Activated gamma-delta T cell treated with Interleukin-2 at 50 U/mL for 16 hours (primary cell): ENCODE measurements around the gene BZW1.
A peak's percentile ranks its signal among the peaks of the same experiment; 100 is the strongest.
"Not testable (repeated sequence)": the region's sequence is repeated elsewhere in the genome, so short reads cannot be mapped to it uniquely, and the experiment has no call there.

Experiments
- DNase-seq: peaks from one replicate; pipeline ENCODE4 v3.0.0-alpha.2; 2020

Gene BZW1

GRCh38 chr2:200794143-200794542 lies 17.6 kb upstream of the BZW1 start:
- no peak for DNase-seq

- DNase-seq, result no peak
Measured at GRCh38 chr2:200795028-200795440, 16.7 kb upstream of the BZW1 start.

- DNase-seq, result no peak
Measured at GRCh38 chr2:200796561-200796960, 15.1 kb upstream of the BZW1 start.

GRCh38 chr2:200797242-200797770 lies 14.4 kb upstream of the BZW1 start:
- DNase-seq, result no peak

- no peak for DNase-seq
Measured at GRCh38 chr2:200798514-200798913, 13.2 kb upstream of the BZW1 start.

GRCh38 chr2:200800458-200800857 lies 11.3 kb upstream of the BZW1 start:
- no peak for DNase-seq

GRCh38 chr2:200801431-200801830 lies 10.3 kb upstream of the BZW1 start:
- not testable (repeated sequence) for DNase-seq

GRCh38 chr2:200809506-200810251 lies 2.0 kb upstream of the BZW1 start:
- no peak for DNase-seq

GRCh38 chr2:200810252-200810997 lies 1.3 kb upstream of the BZW1 start:
- DNase-seq, result no peak

- no peak for DNase-seq
Measured at GRCh38 chr2:200810998-200811332, 745 bp upstream of the BZW1 start.

- peak; percentile 68 for DNase-seq
Measured at GRCh38 chr2:200812122-200813022, 662 bp downstream of the BZW1 start.

- DNase-seq, result no peak
Measured at GRCh38 chr2:200814276-200814815, 2.6 kb downstream of the BZW1 start.

GRCh38 chr2:200814917-200815316 lies 3.2 kb downstream of the BZW1 start:
- DNase-seq, result no peak

- DNase-seq, result not testable (repeated sequence)
Measured at GRCh38 chr2:200818732-200819131, 7.0 kb downstream of the BZW1 start.

GRCh38 chr2:200820573-200821234 lies 9.0 kb downstream of the BZW1 start:
- DNase-seq, result no peak

GRCh38 chr2:200821686-200822245 lies 10.1 kb downstream of the BZW1 start:
- DNase-seq, result no peak

- DNase-seq, result no peak
Measured at GRCh38 chr2:200828104-200828503, 16.4 kb downstream of the BZW1 start.

- DNase-seq, result no peak
Measured at GRCh38 chr2:200828572-200829257, 17.0 kb downstream of the BZW1 start.

- no peak for DNase-seq
Measured at GRCh38 chr2:200829258-200829655, 17.5 kb downstream of the BZW1 start.

- no peak for DNase-seq
Measured at GRCh38 chr2:200834701-200835100, 23.0 kb downstream of the BZW1 start.

- no peak for DNase-seq
Measured at GRCh38 chr2:200839513-200839912, 27.8 kb downstream of the BZW1 start.
